NOMO-1 treated with dmso at 0.1 percent for 144 hours (cell line): ENCODE results near the gene GPR87.

Experiments used
- DNase-seq: peaks from one replicate; lab custom pipeline; 2025; ENCODE audit not compliant: unreplicated experiment; lab: John Stamatoyannopoulos, UW

The GPR87 gene

DNA sequence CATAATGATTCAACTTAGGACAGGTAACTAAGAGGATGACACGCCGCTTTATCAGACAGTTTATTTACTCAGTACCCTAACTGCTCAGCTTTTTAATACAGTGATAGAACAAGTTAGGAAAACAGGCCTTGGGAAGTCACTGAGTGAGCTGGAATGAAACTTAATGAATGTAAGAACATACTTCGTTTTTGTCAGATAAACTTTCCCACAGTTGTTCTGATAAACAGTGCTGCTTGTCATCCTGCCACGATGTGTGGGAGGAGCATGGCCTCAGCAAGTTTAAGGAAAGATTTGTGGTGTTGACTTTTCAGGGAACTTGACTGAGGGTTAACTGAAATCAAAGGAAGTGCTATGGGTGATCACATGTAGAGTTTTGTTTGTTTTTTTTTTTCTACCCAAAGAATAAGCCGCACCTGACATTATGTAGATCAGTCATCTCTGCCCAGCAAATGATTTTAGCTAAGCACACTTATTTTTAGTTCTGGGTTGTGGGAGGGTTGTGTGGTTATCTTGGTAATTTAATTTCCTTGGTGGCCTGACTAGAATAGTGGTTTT is 32.6 kb downstream of the GPR87 start:
- no peak for DNase-seq

DNA sequence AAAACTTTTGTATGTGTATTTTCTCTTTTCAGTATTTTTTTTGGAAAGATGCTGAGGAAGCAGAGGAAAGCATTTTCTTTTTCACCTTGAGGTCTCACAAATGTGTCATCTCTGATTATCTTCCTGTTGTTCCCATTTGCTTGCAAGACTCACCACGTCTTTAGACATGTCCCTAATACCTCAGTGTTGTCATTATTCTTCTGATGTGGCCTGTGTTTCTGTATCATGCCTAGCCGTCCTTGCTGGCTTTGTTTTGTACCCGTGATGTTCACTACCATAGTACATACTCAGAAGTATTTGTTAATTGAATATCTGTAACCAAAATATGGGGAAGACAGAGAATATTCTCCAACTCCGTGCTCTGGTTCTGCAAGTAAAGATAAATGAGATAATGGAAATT is 33.2 kb downstream of the GPR87 start:
- DNase-seq: no peak

DNA sequence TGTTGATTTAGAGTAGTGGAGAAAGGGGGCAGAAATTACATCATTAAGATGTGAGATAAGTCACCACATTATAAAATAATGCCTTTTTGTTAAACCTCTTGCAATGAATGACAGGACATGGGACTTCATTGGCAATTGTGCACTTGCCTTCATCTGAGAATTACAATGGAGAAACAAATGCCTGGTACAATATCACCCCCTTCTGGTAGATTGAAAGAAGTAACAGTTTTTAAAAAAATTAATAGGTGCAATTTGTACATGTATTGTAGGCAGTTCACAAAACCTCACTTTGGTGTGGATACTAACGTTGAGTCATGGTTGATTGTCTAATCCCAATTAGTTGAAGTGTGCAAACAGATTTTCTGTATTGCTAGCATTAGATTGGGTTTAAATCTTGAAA is 33.7 kb downstream of the GPR87 start:
- DNase-seq: peak; percentile 16

DNA sequence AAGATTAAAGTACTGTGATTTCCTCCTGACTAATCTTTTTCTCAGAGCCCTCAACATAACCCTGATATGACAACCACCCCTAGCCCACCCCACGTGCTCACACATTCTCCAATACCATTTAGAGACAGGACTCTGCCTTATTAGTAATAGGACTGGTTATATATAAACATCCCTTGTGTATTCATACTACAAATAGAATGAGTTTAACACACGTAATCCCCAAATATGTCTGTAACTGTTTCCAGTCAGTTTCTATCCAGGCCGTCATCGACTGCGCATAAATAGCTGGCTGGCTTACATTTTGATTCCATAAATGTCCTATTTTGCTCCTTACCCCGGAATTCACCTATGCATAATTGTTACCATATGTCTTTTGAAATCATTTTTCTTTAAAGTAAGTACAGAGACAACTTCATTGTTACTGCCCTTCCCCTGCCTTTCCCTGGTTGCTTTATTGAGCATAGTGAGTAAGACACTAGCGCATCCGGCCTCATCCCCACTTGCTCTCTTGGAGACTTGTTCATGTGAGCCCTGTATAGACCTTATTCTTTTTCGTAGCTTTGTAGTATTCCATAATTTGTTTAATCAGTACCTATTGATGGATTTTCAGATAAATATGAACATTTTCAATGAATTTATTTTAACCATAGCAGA is 34.8 kb downstream of the GPR87 start:
- no peak for DNase-seq

DNA sequence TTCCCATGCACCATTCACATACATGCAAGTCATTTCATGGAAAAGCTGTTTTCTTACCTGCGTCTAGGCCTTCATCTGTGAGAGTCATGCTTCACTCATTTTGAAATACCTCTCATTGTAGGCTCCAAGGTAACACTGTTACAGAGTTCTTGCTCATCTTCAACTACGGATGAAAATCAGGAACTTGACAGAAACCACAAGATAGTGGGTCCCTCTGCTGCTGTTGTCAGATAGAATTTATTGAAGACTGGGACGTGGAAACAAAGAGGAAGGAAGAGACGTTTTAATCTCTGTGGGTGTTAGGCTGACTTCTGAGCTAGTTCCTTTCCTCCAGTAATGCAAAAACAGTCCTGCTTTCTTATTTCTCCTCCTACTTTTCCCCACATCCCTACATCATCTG is 38.4 kb downstream of the GPR87 start, which contains the start of gene P2RY14:
TSS of gene P2RY14 (minus strand) at position 313 of the 400 bp plus-strand sequence. CDS start 64,226 bp downstream, outside the sequence.
- peak; percentile 99 for DNase-seq

DNA sequence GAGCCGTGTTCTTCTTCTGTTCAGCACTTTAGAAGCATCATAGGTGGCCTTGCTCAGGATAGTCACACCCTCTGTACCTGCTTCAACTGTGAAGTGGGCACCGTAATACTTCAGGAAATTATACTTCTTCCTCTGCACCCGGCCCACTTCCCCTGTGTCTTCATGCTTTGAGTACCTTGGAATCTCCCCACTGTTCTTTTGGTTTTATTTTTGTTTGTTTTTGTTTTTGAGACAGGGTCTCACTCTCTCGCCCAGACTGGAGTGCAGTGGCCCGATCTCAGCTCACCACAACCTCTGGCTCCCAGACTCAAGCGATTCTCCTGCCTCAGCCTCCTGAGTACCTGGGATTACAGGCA is 40.0 kb downstream of the GPR87 start:
- DNase-seq: no peak

DNA sequence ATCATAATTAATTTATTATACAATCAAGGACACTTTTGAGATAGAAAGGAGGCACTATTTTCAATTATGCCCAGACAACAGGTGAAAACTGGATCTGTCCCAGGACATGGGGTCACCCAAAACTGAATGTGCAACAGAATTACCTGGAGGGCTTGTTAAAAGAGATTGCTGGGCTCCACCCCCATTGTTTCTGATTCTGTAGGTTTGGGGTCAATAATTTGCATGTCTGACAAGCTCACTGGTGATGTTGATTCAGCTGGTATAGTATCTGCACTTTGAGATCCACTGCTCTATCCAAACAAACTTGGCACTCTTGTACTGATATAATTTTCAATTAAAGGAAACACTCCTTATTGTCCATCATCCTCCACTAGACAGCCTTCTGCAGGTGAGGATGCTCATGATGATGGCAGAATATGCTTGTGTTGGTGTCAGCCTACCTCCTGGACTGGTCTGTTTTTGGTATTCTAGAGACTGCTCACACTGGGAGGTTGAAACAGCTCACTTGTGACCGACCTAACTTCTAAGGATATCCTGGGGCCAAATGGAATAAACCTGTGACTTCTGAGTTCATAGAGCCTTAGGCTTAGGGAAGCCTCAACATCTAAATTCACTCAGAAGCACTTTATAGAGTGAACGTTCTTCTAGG is 40.5 kb downstream of the GPR87 start:
- DNase-seq: no peak

DNA sequence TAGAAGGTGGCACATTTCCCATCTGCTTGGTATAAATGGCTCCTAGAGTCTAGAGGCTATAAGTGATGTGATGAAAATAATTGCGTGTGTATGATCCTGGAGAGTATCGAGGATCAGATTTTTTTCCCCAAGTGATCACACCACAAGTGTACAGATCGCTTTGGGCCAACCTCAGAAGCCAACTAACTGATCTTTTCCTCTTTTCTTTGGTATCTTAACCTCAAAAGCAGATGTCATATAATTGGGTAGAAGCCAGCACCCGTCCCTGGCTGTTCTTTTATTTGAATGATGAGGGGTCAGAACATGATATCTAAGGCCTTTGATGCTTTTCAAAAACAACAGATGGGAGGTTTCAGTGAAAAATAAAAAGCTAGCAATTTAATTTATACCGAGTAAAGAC is 41.5 kb downstream of the GPR87 start:
- DNase-seq: no peak

DNA sequence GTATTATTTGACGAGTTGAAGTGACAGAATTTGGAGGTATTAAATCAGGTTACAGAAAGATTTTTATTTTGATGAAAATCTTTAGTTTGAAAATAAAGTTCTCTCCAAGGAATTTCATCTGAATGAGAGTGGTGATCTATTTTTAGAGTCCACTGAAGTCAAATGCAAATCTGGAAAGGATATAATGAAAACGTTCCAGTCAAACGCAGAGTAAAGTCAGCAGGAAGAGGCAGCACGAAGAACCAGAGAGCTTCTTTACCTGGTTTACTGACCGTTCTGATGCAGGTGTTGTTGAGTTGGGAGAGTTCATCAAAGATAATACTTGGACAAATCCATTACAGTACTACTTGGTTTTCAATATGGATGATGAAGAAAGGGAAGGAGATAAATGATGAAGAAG is 47.0 kb downstream of the GPR87 start:
- DNase-seq: no peak

DNA sequence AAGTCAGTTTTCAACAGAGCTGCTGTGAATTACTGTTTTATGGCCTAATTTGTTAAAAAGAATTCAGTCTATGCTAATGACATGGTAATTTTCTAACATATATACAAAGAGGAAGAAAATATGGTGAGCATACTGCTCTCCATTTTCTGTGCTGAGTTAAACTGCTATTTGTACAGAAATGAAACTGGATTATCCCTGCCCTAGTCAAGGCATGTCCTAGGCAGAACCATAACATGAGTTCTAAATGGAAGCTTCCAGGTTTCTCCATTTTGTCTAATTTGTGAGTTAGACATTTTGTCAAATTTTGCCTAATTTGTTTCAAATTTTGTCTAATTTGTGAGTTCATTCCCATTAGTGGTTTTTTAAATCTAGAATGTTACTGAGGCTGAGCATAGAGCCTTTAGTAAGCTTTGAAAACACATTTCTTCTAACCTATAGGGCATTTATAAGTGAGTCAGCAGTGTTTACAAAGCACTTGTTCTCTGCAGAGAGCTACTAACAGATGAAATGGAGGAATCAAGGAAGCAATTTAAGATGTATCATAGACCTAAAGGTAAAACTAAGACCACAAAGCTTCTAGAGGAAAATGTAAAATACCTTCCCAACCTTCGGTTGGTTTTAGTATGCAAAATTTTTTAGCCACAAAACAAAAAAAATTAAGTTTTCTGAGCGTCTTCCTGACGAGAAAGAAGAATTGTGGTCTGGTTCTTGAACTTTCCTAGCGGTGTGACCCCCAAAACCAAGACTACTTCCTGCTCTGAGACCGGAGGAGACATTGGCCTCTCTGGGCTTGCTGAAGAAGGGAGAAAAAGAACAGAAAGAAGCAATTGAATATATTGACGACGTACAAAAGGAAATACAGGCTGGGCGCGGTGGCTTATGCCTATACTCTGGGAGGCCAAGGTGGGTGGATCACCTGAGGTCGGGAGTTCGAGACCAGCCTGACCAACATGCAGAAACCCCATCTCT is 48.1 kb downstream of the GPR87 start:
- DNase-seq: no peak

DNA sequence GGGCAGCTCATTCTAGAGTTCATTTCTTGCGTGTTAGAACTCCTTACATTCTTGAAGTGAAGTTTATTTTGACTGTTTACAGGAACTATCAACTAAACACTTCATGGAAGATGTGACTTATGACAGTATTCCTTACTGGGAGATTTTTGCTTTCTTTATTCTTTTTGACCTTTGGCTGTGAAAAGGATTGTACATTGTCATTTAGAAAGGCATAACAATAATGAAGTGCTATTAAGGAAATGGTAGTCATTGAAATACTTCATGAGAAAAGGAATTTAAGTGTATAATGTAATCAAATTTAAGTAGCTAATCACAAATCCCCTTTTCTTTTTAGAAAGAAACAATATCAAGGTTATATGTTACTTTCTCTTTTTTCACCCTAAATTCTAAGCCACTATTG is 49.6 kb downstream of the GPR87 start:
- no peak for DNase-seq

DNA sequence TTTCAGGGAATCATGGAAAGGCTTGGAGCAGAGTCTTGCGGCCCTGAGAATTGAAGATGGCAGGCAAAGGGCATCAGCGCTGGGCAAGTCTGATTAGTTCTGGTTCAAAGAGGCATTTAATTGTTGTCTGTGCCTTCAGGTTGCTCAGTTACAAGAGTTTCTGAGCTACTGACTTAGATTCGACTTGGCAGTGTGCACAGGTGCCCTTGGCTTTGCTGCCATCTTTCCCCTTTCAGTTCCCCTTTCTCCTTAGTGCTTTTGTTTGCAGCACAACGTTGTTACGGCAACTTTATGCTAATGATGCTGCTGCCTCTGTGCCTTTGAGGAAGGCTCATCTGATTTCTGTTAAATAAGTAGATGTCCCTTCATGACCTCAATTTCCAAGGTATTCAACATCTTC is 50.8 kb downstream of the GPR87 start:
- peak; percentile 93 for DNase-seq

DNA sequence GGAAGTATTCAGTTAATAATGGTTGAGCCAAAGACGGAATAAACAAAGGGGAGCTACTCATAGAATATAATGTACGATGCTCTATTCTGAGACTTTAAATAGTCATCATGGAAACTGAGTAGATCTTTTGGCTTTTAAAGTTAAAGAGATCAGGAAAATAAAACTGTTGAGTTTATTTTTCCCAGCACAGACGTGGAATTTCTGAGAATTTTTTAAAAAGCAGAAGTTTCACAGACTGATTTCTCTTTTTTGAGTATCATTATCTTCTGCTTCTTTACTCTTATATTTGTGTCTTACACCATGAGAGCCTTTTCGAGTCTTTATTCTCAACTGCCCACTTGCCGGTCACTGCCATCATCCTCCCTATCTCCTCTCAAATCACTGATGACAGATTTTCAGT is 51.5 kb downstream of the GPR87 start:
- DNase-seq: no peak

DNA sequence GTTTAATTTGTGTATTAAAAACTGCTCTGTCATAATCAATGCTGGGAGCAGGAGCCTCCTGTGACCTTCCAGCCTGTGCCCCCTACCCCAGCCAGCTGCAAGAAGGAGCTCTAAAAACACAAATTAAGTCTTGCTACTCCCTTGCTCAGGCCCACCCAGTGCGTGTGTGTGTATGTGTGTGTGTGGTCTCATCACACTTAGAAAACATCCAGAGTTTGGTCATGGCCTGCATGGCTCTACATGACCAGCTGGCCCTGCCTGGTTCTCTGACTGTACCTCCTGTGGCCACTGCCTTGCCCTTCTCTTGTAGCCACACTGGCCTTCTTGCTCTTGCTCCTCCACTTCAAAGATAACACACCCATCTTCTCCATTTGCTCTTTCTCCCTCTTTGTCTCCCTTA is 52.0 kb downstream of the GPR87 start:
- DNase-seq: no peak

DNA sequence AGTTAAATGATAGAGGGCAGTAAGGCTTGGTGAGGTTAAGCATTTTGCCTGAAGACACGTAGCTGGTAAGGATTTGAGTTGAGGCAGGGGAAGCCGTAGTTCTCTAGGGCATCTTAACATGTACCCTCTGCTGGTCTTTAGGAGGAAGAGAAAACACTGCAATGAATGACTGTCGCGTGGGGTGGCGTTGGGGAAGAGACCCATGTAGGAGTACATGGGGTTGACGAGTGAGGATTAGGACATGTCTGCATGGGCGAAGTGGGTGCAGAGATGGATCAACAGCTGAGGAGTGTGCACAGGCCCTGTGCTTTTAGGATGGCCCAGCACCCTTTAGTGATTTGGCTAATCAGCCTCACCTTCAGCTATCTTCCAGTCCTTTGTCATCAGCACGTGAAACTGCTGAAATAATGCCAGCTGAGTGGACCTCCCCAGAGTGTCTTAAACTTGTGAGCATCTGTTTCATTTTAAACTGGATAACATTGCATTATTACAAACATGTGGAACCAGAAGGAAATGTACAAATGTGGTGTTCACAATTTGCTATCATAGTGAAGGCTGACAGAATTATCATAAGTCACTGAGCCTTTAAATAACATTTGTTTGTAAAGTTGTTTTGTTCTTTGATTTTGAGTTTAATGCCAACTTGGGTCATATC is 53.6 kb downstream of the GPR87 start:
- DNase-seq: no peak

DNA sequence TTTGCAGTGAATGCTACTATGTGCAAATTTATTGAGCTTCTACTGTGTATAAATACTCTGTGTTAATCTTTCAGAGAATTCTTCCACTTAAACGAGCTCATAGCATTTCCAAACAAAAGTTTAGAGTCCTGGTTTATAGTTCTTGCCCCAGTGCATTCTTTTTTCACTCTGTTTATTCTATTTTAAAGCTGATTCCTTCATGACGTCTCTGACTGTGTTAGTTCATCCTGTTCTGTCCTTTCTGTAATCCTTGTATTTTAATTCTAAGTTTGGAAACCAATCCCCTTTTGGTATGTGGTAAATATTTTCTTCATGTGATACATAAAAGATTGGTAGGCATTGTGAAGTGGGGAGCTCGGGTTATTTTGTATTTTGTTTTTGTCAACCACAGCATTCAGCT is 57.0 kb downstream of the GPR87 start:
- DNase-seq: no peak

DNA sequence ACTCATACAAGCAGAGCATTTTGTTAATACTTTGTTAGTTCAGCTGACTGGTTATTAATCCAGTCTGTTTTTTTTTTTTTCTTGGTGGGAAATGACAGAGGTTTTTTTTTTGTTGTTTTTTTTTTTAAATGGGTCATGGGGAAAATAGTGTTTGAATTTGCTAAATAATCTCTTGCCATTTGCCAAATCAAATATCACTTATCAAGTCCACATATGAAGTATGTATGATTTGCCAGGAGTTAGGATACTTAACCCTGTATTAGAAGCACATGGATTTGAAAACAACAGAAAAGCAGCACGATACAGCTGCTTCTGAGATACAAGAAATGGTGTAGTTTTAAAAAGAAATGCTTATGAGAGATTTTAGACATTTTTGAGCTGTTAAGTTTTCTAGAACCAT is 59.9 kb downstream of the GPR87 start:
- no peak for DNase-seq

DNA sequence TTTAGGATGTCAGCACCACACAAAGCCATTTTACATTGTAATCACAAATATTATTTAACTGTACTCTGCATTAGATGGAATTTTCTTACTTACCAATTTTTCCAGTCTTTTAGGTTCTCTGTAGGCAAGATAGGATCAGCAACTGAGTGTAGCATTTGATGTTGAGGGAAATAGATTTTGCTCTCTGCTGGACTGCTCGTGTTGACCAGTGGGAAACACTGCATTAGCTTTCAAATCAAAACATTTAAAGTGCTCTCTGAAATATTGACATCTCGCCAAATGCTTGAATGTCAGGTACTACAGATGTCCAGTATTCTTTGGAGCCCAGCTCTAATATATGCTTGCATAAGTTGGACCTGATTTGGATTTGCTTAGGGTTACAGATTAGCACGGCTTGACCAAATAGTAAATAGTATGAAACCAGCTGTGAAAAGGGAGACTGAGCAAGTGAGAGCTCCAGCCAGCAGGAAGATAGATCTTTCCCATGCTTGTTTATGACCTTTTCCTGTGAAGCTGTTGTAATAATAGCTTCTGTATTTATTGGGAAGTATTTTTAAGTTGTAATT is 67.8 kb downstream of the GPR87 start:
- DNase-seq: no peak
